ENCODE data around the gene TBL1X.

TBL1X gene

DNA sequence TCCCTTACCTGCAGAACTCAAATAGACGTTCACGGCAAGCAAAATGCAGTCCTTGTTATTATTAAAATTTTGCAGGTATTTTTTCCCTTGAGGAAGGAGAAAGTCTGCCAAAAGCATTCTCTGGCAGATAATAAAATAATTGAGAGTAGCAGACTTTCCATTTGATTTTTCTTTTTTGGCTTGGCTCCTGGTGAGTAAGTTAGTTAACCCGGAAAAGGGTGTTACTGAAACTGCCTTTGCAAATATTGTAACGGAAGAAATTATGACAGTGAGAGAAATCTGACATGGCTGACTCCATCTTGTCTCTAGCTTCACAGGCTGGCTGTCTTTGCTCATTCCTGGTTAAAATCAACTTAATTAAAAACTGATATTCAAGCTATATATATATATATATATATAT lies 200.3 kb downstream of the TBL1X start:
- TF ChIP-seq, protein P1, sequence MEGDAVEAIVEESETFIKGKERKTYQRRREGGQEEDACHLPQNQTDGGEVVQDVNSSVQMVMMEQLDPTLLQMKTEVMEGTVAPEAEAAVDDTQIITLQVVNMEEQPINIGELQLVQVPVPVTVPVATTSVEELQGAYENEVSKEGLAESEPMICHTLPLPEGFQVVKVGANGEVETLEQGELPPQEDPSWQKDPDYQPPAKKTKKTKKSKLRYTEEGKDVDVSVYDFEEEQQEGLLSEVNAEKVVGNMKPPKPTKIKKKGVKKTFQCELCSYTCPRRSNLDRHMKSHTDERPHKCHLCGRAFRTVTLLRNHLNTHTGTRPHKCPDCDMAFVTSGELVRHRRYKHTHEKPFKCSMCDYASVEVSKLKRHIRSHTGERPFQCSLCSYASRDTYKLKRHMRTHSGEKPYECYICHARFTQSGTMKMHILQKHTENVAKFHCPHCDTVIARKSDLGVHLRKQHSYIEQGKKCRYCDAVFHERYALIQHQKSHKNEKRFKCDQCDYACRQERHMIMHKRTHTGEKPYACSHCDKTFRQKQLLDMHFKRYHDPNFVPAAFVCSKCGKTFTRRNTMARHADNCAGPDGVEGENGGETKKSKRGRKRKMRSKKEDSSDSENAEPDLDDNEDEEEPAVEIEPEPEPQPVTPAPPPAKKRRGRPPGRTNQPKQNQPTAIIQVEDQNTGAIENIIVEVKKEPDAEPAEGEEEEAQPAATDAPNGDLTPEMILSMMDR (conservative IDR thresholded peaks at IDR 0.05) = no peak
- H3K27ac ChIP-seq = peak overlapping the region; percentile 66

DNA sequence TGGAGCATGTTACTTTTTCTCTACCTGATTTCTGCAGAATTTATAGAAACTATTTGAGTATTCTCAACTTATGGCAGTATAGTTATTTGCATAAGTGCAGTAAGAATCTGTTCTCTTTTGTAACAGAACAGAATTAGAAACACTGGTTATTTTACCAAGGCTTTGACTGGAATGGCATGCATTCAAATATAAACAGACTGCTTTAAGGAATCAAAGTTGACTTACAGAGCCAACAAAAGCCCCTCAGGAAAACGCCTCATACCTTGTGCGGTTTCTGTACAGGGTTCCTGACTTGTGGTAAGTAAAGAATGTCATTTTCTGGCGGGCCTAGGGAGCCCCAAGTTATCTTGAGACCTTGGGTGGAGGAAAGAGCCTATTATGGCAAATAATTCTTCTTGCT lies 203.7 kb downstream of the TBL1X start:
- TF ChIP-seq, protein P1 (conservative IDR thresholded peaks at IDR 0.05) = no peak
- H3K27ac ChIP-seq = no peak overlapping the region

DNA sequence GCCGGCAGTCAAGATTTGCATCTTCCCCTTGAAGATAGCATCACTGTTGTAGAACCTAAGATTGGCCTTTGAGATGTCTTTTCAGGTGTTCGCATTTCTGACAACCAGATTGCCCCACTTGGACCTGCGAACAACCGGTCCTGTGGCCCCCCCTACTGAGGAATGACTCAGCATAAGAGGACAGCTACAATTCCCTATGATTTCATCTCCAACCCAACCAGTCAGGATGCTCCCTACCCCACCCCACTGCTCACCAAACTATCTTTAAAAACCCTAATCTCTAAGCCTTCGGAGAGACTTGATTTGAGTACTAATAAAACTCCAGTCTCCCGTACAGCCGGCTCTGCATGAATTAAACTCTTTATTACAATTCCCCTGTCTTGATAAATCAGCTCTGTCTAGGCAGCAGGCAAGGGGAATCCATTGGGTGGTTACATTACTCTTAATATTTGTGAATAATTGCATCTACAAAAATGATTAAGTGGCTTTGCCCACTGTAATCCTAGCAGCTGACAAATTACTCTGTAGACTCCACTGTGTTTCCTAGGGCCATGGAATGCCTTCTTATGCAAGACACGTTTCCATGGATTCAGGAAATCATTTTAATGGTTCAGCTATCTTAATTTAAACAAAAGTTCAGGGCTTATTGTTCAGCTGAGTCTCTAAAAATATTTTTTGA lies 205.4 kb downstream of the TBL1X start:
- no peak overlapping the region for H3K27ac ChIP-seq
- TF ChIP-seq, protein P1 (conservative IDR thresholded peaks at IDR 0.05) = no peak

DNA sequence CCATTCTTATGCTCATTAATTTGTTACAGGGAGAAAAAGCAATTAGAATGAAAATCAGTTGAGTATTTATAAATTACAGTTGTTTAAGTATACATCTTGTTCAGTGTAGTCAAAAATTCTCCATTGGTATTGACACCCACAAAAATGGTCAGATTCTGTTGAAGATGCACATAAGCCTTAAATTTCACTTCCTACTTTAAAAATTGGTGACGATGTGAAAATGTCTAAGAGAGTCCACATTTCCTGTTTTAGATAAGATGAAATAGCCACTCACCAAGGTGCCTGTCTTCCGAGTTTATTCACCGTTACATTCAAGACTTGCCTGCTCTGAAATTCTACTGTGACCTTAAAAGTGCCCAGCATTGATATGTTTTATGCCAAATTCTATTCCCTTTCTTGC lies 207.1 kb downstream of the TBL1X start:
- H3K27ac ChIP-seq = no peak overlapping the region
- TF ChIP-seq, protein P1 (conservative IDR thresholded peaks at IDR 0.05) = no peak

DNA sequence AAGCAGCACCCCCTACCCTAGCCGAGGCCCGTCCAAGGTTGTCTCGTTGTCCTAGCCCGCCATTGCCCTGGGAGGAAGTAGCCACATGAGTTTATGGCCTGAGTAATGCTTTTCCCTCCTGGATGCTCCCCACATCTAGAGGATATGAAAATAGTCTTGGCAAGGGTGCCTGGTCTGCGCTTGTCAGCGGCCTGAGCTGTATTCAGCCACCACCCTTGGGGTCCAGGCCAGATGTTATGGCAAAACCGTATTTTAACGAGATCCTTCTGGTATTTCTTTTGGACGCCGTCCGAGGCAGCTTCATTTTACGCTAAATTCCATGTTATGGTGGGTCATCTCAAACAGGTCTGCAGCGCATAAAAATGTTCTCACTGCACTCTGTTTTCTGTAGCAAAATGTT lies 211.4 kb downstream of the TBL1X start:
- peak overlapping the region; percentile 60 for H3K27ac ChIP-seq
- TF ChIP-seq, protein P1 (conservative IDR thresholded peaks at IDR 0.05) = no peak

DNA sequence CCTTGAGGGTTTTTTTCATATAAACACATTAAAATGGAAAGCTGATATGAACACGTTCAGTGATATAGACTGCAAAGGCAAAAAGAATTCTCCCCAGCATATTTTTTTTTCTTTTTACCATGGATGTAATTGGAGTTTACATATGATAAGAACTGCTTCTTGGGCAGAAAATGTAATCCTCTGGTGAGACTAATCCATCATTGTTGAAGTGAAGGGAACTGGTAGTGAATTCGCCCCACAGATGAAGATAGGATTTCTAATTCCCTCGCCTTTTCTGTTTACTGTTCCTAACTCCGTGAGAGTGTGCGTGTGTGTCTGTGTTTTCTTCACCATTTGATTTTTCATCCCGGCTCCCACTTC lies 211.9 kb downstream of the TBL1X start:
- H3K27ac ChIP-seq = peak overlapping the region; percentile 60
- TF ChIP-seq, protein P1 (conservative IDR thresholded peaks at IDR 0.05) = no peak

DNA sequence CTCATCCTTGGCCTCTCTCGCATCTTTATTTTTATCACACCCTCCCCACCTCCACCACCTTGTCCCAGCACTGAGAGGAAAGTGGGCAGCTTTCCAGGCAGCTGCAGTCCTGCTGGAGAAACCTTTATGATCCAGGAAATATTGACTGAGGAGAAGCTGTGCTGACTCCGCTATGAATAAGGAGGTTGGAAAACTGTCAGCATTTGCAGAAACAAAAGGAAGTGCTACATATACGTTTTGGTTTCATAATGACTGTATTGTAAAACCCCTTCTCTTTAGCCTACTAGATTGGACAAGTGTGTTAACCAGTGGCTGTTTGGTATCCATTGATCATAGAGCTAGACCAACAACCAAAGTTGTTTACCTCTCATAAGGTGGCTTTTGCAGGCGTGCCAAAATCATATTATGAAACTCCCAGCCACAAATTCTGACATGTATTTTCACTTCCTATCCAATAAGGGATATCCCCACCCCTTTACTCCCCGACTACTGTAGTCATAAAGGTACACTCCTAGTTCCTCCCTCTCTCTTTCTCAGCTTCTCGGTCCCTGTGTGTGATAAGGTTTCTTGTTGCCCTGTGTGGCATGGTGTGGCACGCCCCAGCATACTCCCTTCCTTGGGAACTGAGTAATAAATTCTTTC lies 212.4 kb downstream of the TBL1X start:
- H3K27ac ChIP-seq = peak overlapping the region; percentile 60
- TF ChIP-seq, protein P1 (conservative IDR thresholded peaks at IDR 0.05) = no peak

Measured in VCaP (cell line).